SK-N-SH treated with all-trans-retinoic acid at 6 μM for 48 hours (cell line): Measurements from ENCODE around the gene RHCG.

ENCODE experiments used
- OSR1 ChIP-seq: fragments of 250-450 bp; sonication (Bioruptor Pico); IDR thresholded peaks from 2 replicates; pipeline ENCODE4 v1.8.0; 2022; ENCODE audit warnings: moderate library complexity, mild to moderate bottlenecking, inconsistent platforms
- POU6F1 ChIP-seq: fragments of 250-450 bp; sonication (Bioruptor Pico); IDR thresholded peaks from 2 replicates; pipeline ENCODE4 v1.8.0; 2021; ENCODE audit warnings: low read depth, mild to moderate bottlenecking, moderate library complexity, borderline replicate concordance
- SNAI2 ChIP-seq: fragments of 250-450 bp; sonication (Bioruptor Pico); IDR thresholded peaks from 2 replicates; pipeline ENCODE4 v1.5.0; 2020; ENCODE audit warnings: mild to moderate bottlenecking, moderate library complexity
- ZC3H10 ChIP-seq: fragments of 250-450 bp; sonication (Bioruptor Pico); IDR thresholded peaks from 2 replicates; pipeline ENCODE4 v1.5.1; 2021; ENCODE audit warnings: mild to moderate bottlenecking, moderate library complexity
- ZFP3 ChIP-seq: fragments of 250-450 bp; sonication (Bioruptor Pico); IDR thresholded peaks from 2 replicates; pipeline ENCODE4 v1.5.0; 2020; ENCODE audit warnings: mild to moderate bottlenecking, moderate library complexity
- ZFP30 ChIP-seq: fragments of 450-650 bp; formaldehyde crosslinking; IDR thresholded peaks from 2 replicates; pipeline ENCODE4 v1.5.0; 2022; ENCODE audit warnings: mild to moderate bottlenecking, moderate library complexity
- TF ChIP-seq, protein P1 (sequence below): fragments of 250-450 bp; sonication (Bioruptor Pico); IDR thresholded peaks from 2 replicates; pipeline ENCODE4 v1.8.0; 2020; ENCODE audit warnings: mild to moderate bottlenecking, moderate library complexity, borderline replicate concordance

DNA sequence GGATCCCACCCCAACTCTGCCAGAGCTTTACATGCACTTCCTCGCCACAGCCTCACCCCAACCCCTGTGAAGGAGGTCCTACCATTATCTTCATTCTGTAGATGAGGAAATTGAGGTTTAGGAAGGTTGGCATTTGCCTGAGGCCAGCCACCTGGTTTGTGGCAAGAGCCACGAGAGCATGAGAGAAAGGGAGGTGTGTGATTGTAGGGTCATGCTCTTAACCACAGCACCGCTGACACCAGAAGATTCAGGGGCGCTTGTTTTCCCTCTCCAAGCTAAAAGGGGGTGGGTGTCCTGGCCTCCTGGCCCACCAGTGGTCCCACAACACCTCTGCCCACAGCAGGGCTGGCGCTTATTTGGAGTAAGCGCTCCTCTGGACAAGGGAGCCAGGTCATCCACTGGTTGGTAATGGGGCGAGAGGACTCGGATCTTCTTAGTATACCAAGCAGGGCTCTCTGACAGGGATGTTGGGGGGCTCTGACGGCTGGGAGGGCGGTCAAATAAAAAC, 691 bp downstream of the RHCG start:
- TF ChIP-seq, protein P1, sequence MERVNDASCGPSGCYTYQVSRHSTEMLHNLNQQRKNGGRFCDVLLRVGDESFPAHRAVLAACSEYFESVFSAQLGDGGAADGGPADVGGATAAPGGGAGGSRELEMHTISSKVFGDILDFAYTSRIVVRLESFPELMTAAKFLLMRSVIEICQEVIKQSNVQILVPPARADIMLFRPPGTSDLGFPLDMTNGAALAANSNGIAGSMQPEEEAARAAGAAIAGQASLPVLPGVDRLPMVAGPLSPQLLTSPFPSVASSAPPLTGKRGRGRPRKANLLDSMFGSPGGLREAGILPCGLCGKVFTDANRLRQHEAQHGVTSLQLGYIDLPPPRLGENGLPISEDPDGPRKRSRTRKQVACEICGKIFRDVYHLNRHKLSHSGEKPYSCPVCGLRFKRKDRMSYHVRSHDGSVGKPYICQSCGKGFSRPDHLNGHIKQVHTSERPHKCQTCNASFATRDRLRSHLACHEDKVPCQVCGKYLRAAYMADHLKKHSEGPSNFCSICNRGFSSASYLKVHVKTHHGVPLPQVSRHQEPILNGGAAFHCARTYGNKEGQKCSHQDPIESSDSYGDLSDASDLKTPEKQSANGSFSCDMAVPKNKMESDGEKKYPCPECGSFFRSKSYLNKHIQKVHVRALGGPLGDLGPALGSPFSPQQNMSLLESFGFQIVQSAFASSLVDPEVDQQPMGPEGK = no peak
- no peak for TF ChIP-seq SNAI2 (CRISPR knock-in tag)
- TF ChIP-seq POU6F1 = no peak
- TF ChIP-seq OSR1 (CRISPR knock-in tag) = no peak
- no peak for TF ChIP-seq ZFP3
- TF ChIP-seq ZFP30 (CRISPR knock-in tag) = no peak
- TF ChIP-seq ZC3H10 (CRISPR knock-in tag) = no peak
